HG03095 (cell line): Measurements from ENCODE around the gene ABLIM1.

Source experiments
- ATAC-seq: cut with Tn5 transposase; IDR thresholded peaks from one replicate; pipeline ENCODE4 v1.9.1; 2021; ENCODE audit warnings: moderate library complexity; ENCODE audit not compliant: unreplicated experiment

ABLIM1 gene

GRCh38 chr10:114498413-114499111 is 159.5 kb downstream of the ABLIM1 start:
- ATAC-seq = peak; percentile 53

- no peak for ATAC-seq
These were observed 162.8 kb downstream of the ABLIM1 start for GRCh38 chr10:114495303-114495702.

DNA sequence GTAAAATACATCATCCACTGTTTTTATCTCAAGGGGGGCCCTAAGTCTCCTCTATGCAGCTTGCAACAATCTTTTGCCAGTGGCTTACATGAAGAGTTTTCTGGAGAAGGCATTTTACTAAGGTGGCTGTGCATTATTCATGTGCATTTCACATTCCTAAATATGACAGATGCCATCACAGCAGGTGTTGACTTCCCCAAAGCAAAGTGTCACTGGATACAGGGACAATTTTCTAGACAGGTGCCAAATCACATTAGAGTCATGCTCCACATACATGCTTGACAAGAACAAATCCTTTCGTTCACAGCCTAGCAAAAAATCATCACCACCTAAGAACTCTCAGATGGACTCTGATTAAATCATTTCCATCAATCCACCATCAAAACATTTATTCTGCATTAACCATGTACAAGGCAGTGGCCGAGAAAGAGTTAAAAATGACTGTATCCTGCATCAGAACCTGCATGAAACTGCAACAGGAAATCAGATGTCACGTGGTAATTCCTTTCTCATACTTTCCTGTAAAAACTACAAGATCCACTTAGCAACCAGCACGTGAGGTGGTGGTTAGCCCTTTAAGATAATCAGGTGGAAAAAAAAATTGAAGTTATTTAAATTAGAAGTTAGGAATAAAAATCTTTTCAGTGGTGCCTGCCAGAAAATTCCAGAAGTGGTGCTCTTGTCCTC is 165.6 kb downstream of the ABLIM1 start:
- no peak for ATAC-seq

GRCh38 chr10:114491933-114492332 is 166.1 kb downstream of the ABLIM1 start:
- no peak for ATAC-seq

DNA sequence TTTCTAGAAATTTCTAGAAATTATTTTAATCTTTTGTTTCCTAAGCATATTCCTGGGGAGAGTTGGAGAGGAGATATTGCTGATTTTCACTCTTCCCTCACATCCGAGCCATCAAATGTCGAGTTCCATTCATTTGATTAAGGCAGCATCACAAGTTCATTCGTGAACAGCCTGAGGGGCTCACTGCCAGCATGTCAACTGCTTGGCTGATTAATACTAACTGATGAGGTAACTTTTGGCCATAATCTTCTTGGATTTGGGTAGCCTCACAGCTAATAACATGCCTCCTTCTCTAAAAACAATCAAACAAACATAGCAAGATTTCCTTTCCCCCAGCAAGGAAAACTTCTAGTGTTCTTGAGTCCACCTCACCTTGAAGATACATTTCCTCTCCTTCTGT is 166.7 kb downstream of the ABLIM1 start:
- ATAC-seq = no peak

DNA sequence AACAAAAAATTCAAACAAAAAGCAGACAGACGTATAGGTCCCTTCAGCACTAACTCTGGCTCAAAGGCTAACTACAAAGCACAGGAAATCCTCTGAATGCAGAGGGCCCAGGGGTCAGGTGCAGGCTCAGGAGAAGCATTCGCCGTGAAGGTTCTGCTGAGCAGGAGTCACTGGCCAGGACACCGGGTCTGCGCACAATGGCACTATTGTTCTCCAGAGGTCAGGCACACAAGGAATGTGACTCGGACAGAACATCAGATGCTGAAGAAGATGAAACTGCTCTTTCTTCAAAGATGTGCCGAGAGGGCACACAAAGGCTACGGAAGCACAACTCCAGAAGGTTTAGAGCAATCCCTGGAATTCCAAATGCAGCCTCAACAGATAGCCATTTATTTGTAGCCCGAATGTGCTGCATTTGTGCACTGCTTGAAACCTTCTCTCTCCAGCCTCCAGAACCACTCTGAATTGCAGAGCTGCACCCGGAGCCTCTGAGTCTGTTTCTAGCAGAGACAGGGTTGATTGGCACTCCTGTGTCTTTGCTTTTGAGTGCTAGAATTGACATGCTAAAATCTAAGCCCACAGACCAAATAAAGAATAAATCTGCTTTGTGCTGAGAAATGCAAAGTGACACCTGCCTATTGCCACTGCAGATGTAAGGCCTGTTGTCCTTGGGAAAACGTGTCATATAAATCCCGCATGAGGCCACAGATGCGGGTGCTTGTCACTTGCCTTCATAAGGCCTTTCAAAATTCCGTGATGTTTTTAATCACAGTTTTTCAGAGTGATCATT is 168.4 kb downstream of the ABLIM1 start:
- ATAC-seq = no peak

DNA sequence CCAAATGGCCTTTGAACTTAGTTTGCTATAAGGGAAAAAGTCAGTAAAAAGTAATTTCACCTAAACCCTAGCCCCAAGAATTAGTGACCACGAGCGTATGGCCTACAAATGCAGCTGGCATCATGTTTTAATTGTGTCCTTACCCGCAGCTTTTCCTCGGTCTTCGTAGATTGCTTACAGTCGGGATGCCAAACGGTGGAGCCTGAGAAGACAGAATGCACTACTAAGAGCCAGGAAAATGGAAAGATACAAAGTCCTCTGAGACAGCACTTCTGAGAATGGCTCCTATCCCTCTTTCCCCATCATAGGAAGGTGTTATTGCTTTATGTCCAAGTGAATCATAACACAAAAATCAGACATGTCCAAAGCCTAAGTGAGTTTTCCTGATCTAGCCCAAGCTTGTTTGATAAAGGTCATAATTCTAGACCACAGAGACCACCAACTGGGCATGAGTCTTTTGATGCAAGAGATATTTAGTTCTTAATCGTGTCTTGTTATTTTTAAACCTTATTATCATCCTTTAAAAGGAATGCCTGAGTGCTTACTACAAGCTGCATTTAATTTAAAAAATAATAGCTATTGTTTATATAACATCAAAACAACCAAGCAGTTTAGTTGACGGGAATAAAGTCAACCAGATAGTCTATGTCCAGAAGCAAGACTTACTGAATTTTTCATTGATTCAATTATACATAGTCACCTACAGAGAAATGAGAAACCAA is 170.1 kb downstream of the ABLIM1 start:
- no peak for ATAC-seq

DNA sequence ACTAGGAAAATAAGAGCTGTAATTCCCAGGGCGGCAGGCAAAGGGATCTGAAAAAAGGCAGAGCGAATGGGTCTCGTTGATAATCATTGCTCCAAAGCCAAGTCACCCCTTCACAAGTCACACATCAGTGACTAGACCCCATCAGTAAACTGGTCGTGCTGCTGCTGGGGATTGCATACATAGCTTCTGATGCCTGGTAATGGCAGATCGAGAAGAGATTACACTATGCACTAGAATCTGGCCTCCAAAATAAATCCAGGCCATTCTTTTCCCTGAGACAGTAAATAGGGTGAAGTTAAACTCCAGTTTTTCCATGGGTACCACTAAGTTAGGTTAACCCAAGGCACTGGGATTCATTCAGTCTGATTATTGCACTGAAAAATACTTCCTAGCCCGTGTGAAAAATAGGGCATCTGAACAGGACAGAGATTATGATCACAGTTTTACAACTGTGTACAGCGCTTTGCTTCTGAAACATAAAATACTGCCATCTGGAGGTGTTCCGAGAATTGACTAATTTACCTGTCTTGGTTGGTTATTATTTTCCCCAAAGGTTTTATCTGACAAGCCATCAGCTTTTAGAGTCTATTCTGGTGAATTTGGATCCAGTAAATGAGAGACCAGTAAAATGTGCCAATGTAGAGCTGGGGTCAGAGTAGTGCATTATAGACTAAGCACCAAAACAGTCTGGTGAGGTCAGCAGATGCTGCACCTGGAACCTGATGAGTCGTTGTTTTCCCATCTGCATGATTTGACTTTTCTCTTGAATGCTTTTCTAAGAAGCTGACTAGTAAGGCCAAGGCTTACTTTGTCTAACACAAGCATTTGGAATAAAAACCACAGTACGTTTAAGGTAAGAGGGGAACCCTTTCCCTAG is 170.9 kb downstream of the ABLIM1 start:
- ATAC-seq = no peak

GRCh38 chr10:114485696-114486400 is 172.2 kb downstream of the ABLIM1 start:
- no peak for ATAC-seq

- ATAC-seq = no peak
These were observed 174.5 kb downstream of the ABLIM1 start for GRCh38 chr10:114483575-114483974.

DNA sequence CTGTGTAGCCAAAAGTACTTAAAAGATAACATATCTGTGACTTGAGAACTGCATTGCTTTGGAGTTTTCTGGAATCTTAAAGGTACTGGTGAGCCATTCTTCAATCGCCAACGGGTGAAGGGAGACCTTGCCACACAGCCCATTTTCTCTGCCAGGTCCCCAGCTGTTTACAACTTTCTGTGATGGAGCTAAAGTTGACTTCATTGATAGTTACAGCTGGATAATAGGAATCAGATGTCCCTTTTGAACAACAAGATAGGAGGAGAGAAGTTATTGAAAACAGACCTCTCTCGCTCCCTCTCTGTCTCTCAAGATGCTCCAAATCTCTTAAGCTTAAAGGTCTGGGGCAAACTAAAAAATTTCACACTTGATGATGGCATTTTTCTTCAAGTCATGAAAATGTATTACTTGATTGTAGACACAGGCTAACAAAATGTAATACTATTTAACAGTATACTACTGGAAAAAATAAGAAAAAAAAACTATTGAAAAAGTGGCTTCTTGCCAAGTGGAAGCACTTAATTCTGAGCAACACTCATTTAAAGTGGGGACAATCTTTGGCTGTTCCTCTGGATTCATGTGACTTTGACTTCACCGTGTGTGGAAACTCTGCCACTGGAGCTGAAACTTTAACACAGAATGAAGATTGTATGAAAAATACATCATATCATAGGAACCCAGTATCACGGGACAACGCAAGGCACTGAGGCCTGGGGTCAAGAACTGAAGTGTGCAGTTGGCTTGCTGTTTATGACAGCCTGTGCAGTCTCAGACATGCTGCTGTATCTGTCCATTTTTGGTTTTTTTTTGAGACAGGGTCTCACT is 175.4 kb downstream of the ABLIM1 start:
- no peak for ATAC-seq

DNA sequence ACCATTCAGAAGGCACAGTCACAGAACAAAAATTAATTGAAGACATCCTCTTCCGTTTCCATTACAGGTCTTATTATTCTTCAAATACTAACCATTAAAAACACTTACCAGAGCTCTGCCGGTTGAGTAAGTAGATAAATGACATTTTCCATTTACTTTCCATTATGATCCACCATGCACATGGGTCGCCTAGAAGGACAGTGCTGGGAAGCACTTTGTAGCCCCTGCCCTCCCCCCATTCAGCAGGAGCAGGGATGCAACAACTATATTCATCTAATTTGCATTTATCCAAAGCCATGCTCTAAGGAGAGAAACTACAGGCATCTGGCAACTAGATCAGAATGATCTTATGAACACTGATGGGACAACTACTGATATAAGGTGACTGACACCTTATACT is 177.0 kb downstream of the ABLIM1 start:
- no peak for ATAC-seq

DNA sequence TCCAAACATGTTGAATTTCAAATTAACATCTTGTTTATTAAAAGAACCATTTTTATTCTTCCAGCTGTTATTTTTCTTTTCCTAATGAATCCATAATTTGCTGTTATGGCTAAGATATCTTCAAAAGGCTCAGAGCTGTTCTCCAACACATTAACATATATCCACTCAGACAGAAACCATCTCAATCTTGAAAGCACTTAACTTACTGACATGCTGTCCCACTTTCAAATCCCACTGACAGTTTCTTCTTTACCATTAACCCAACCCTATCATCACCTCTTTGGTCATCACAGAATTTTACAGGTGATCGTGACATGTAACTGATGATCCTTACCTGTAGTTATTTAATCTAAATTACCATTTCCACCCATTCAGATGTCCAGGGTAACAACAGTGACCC is 178.2 kb downstream of the ABLIM1 start:
- ATAC-seq = no peak

DNA sequence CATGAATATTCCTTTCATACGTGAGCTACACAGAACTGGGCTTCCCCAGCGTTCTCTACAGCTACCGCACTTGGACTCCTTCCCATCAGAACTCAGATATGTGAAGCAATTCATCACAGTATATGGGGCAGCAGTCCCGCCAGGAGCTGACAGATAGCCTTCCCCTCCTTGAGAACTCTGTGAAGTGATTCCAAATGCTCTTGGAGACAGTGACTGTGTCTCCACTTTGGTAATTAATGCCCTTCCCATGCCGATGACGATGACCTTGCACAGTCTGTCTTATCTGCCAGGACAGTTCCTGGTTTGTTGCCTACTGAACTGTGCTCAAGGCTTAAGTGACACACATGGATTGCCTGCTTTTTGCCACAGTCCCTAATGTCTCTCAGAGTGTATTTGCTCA is 178.8 kb downstream of the ABLIM1 start:
- no peak for ATAC-seq

DNA sequence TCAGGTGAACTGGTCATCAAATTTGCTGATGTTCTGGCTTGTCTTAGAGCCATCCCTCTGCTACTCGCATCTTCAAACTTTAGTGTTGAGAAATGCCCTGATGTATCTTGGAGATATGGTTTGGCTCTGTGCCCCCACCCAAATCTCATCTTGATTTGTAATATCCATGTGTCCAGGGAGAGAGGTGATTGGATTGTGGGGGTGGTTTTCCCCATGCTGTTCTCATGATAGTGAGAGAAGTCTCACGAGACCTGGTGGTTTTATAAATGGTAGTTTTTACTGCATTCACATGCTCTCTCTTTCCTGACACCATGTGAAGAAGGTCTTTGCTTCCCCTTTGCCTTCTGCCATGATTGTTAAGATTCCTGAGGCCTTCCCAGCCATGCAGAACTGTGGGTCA is 179.8 kb downstream of the ABLIM1 start:
- no peak for ATAC-seq

- ATAC-seq = no peak
These were observed 180.8 kb downstream of the ABLIM1 start for GRCh38 chr10:114477285-114477684.

GRCh38 chr10:114474989-114475388 is 183.1 kb downstream of the ABLIM1 start:
- ATAC-seq = no peak

- ATAC-seq = no peak
These were observed 184.3 kb downstream of the ABLIM1 start for GRCh38 chr10:114473776-114474175.

DNA sequence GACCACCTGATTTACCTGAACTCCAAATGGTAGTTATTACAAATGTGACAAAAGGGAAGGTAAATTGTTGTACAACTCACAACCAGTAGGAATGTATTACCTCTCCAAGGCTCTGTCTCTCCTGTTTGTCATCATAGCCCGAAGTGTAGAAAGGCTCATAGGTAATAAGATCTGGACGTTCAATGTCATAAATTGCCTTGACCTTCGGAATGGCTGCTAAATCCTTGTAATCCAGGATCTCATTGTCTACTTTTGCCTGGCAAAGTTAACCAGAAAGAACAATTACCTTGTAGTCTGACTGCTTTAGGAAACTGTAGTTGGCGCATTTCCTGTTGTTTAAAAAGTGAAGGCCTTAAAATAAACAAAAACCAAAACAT is 185.2 kb downstream of the ABLIM1 start:
- no peak for ATAC-seq
